ENCODE measurements around the gene BAG3. TPM values are rescaled to one million over a fixed set of nuclear protein-coding genes. Genes with fewer than 3 reads are reported as not detected.

BAG3 gene
- total and polyA plus RNA-seq, 2 of the 4 experiments (the other 2 are of a cell fraction): 5.4 to 42.5 TPM

- no peak for DNase-seq
- in situ Hi-C loops (cut with MboI; ENCODE audit: low sequenced_read_pairs) (no loop called here), dilution Hi-C loops (cut with HindIII; ENCODE audit: low sequenced_read_pairs, unreplicated experiment) (no loop called here), intact Hi-C loops (cut with micrococcal nuclease) (no loop called here)
- no peak overlapping the region for H2AK5ac ChIP-seq (ENCODE audit: low read depth, low read length)
- no peaks in the 10 kb centered on the region for H3K9me1 ChIP-seq (ENCODE audit: insufficient read depth, low read length)
- H2BK120ac ChIP-seq (ENCODE audit: low read depth, low read length): no peak overlapping the region
- H3K27me3 ChIP-seq (ENCODE audit: control insufficient read depth, insufficient read depth, low read length): no peaks in the 10 kb centered on the region
- 40% methylated on average over 1 of the region's 8 CpGs; no CpG with 5 or more reads in 1 of the 2 experiments for WGBS, 2 experiments (ENCODE audit: extremely low coverage in 2 of 2, insufficient read length in 1 of 2)
- no peak for TF ChIP-seq CHD1 (IDR thresholded peaks at IDR 0.05; ENCODE audit: low read depth, low read length)
- no peak for TF ChIP-seq POLR2A (IDR thresholded peaks at IDR 0.05; ENCODE audit: low read depth, low read length)
- no peak for TF ChIP-seq MXI1 (IDR thresholded peaks at IDR 0.05; ENCODE audit: borderline replicate concordance, low read depth, low read length)
- no peaks in the 10 kb centered on the region for H3K36me3 ChIP-seq (ENCODE audit: control insufficient read depth, insufficient read depth, low read length)
- H3K4me3 ChIP-seq (ENCODE audit: insufficient read depth, low read depth, low read length): no peak overlapping the region
- CTCF ChIA-PET: interaction anchor here (0.6 to 1.2 kb wide), 2 partner anchors 10 to 35 kb away, joined by 3 to 6 read pairs; no protein-coding TSS in a partner anchor
- H3K4ac ChIP-seq (ENCODE audit: low read depth, low read length): no peak overlapping the region
- H2BK20ac ChIP-seq (ENCODE audit: low read depth, low read length): no peak overlapping the region
- no peak overlapping the region for H2AK9ac ChIP-seq (replicated peaks; ENCODE audit: low read depth, low read length, poor library complexity)
- H3K23ac ChIP-seq (ENCODE audit: low read depth, low read length): no peak overlapping the region; the same call in 1 of the 2 replicates
- POLR2A ChIA-PET (ENCODE audit: unreplicated experiment): interaction anchor here (0.6 kb wide), 1 partner anchor 1080 kb away, joined by 3 read pairs; no protein-coding TSS in a partner anchor
- H3K18ac ChIP-seq (ENCODE audit: low read depth, low read length): no peak overlapping the region
- no peak overlapping the region for H4K5ac ChIP-seq (ENCODE audit: low read depth, low read length)
- H2BK5ac ChIP-seq (ENCODE audit: low read depth, low read length, poor library complexity, severe bottlenecking): no peak overlapping the region
- no TSS peak for BruUV-seq (replicated peaks)
- H3K4me1 ChIP-seq (ENCODE audit: control insufficient read depth, insufficient read depth, low read length): no peaks in the 10 kb centered on the region
- no peak overlapping the region for H3K9ac ChIP-seq (ENCODE audit: low read depth, low read length)
- H3K4me2 ChIP-seq (ENCODE audit: low read depth, low read length): no peak overlapping the region
- H3K56ac ChIP-seq (ENCODE audit: extremely low read depth, insufficient read depth, low read length): no peak overlapping the region
- no peak overlapping the region for H4K8ac ChIP-seq (ENCODE audit: low read depth in 2 of 2, low read length in 2 of 2)
- no peak overlapping the region for H4K91ac ChIP-seq (ENCODE audit: insufficient read depth, low read depth, low read length)
- peak; percentile 44 for ATAC-seq (ENCODE audit: low read depth)
- no peaks in the 10 kb centered on the region for H3K79me1 ChIP-seq (ENCODE audit: low read depth in 1 of 2, low read length in 2 of 2)
- no peaks in the 10 kb centered on the region for H3K9me3 ChIP-seq (ENCODE audit: control insufficient read depth, insufficient read depth, low read length)
- no peak overlapping the region for H3K14ac ChIP-seq (replicated peaks; ENCODE audit: low read depth, low read length)
- no peak overlapping the region for H3K27ac ChIP-seq (ENCODE audit: insufficient read depth, low read length)
- peak overlapping the region; percentile 76 for H2AFZ ChIP-seq (replicated peaks; ENCODE audit: low read length, poor library complexity)
- H2BK15ac ChIP-seq (ENCODE audit: low read depth, low read length): no peak overlapping the region
- H4K20me1 ChIP-seq (ENCODE audit: insufficient read depth, low read length): no peaks in the 10 kb centered on the region
These were observed 64.7 kb downstream of the BAG3 start for GRCh38 chr10:119715628-119716505.
